SKM-1 (cell line): Measurements from ENCODE around the gene BCL3.

ENCODE experiments used
- DNase-seq: peaks from one replicate; lab custom pipeline; 2025; ENCODE audit not compliant: unreplicated experiment; lab: John Stamatoyannopoulos, UW

Gene BCL3

DNA sequence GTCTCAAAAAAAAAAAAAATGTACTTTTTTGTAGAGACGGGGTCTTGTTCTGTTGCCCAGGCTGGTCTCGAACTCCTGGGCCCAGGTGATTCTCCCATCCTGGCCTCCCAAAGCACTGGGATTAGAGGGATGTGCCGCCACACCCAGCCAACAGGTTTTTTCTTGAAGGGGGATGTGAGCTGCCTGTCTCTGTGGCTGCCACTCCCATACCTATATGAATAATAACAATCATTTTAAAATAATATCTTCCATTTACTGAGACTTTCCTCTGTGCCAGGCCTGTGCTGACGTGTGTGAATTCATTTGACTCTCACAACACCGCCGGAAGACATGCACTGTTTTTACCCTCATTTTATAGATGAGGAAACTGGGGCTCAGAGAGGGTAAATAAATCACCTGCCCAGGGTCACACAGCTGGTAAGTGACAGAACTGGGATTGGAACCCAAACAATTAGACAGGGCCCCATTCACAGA lies 7.2 kb upstream of the BCL3 start:
- DNase-seq, result no peak

DNA sequence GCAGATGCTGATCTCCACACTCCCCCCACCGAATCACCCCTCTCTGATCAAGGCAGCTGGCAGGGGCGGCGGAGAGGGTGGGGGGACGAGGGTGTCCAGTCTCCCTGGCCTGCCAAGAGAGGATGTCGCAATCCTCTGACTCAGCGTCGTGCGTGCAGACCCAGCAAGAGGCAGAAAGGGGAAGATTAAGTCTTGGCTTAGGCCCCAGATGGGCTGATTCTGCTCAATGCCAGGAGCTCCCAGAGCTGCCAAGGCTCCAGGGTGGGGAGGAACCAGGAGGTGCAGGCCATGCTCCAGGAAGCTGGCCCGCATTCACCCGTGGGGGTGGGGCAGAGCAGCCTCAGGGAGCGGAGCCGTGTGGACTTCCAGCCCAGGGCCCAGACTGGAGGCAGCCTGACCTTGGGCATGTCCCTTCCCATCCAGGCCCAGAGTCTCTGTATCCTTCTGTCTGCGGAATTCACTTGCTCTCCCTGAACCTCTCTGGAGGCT lies 6.6 kb upstream of the BCL3 start:
- DNase-seq, result peak; percentile 58

DNA sequence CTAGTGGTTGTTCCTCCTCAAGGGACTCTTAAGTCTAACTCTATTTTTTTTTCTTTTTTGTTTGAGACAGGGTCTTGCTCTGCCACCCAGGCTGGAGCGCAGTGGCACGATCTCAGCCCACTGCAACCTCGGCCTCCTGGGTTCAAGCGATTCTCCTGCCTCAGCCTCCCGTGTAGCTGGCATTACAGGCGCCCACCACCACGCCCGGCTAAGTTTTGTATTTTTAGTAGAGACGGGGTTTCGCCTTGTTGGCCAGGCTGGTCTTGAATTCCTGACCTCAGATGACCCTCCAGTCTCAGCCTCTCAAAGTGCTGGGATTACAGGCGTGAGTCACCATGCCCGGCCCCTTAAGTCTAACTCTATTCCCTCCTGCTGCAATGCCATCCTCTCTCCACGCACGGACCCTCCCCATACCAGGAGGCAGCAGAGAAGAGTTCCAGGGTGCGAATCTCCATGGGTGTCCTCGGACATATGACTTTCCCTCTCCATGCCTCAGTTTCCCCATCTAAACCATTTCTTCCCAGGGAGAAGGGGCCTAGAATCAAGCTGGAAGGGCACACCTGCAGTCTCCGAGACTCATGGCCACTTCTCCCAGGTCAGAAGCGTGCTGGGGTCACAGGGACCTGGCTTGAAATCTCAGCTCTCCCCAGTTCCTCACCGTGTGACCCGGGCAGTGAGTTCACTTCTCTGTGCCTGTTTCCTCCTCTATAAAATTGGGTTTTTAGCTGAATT lies 6.0 kb upstream of the BCL3 start:
- DNase-seq, result no peak

DNA sequence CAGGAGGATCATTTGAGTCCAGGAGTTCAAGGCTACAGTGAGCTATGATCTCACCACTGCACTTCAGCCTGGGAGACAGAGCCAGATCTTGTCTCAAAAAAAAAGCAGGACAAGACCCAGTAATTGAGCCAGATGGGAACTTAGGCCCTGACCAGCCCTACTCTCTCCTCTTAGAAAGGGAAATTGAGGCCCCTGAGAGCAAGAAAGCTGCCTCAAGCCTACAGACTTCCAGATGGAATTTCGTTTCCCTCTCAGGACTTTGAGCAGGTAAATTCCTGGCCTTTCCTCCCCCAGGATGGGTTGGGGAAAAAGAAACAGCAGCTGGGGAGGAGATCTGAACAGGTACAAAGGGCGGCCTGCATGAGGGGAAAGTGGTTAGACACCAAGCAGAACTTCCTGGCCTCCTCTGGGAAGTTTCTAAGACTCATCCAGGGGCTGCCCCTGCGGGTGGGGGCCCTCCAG lies 3.6 kb upstream of the BCL3 start:
- DNase-seq, result no peak

DNA sequence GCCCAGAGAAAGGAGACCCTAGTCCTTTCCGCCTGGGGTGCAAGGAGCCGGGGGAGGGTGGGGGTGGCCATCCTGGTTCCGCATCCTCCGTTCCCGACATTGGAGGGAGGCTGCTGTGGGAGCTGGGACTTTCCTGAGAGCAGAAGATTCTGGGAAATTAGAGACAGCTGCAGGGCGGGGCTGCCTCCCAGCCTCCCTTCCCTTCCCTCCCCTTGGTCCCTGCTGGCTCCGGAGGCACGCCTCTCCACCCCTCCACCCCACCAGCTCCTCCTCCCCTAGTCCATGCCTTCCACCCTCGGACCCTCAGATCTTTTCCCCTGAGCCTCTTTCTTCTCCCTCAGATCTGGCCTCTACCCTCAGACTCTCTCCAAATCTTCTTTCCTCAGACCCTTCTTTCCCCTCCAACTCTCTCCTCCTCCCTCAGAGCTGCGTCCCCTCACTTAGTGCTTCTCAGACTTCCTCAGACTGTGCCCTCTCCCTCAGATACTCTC lies 3.1 kb upstream of the BCL3 start:
- no peak for DNase-seq

DNA sequence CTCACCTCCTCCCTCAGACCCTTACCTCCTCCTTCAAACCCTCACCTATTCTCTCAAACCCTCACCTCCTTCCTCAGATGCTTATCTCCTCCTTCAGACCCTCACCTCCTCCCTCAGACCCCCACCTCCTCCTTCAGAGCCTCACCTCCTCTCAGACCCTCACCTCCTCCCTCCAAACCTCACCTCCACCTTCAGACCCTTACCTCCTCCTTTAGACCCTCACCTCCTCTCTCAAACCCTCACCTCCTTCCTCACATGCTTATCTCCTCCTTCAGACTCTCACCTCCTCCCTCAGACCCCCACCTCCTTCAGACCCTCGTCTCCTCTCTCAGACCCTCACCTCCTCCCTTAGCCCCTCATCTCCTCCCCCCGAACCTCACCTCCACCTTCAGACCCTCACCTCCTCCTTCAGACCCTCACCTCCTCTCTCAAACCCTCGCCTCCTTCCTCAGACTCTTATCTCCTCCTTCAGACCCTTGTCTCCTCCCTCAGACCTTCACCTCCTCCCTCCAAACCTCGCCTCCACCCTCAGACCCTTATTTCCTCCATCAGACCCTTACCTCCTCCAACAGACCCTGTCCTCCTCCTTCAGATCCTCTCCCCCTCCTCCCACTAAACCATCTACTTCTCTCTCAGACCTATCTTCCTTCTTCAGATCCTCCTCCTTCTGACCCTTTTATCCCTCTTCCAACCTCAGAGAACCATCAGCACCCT lies 2.5 kb upstream of the BCL3 start:
- DNase-seq, result no peak

DNA sequence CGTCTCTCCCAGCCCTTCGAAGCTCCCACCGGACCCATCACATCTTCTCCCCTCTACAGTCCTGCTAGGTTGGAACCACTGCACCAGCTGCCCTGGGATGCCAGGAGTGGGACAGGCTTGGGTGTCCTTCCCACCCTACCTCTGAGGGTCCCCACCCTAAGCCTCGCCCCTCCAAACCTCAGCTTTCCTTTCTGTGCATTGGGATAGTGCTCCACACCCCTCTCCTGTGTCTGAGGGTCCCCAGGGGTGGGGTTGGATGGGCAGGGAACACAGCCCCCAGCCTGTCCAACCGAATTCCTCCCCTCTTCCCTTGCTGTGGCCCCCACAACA lies 1.9 kb upstream of the BCL3 start:
- DNase-seq, result no peak

DNA sequence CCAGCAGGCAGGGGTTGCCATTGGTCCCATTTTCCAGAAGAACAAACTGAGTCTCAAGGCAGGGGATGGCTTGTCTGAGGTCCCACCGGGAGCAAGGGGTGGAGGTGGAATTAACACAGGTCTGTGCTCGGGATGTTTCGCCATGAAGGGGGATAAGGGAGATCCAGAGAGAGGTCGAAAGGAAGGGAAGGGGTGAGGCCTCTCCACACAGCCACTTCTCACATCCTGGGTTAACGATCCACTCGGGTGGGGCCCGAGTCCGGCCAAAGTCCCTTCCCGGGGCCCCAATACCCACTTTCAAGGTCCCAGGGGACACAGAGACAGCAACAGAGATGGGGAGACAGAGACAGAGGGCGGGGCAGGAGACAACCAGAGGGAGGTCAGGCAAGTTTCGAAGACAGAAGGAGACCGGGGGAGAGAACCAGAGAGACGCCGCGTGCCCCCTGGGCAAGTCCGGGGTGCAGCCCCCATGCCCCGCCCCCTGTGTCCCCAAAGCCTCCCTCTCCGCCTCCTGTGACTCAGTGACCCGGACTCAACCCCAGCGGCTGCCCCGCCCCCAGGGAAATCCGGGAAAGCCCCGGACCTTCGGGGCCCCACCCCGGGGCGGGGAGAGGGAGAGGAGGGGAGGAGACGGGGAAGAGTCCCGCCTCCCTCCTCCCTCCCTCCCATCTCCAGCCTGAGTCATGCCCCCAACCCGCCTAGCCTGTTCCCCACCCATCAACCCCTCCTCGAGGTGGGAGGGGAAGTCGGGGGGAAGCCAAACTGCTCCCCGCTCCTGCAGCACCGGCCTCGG lies 1.4 kb upstream of the BCL3 start:
- no peak for DNase-seq

DNA sequence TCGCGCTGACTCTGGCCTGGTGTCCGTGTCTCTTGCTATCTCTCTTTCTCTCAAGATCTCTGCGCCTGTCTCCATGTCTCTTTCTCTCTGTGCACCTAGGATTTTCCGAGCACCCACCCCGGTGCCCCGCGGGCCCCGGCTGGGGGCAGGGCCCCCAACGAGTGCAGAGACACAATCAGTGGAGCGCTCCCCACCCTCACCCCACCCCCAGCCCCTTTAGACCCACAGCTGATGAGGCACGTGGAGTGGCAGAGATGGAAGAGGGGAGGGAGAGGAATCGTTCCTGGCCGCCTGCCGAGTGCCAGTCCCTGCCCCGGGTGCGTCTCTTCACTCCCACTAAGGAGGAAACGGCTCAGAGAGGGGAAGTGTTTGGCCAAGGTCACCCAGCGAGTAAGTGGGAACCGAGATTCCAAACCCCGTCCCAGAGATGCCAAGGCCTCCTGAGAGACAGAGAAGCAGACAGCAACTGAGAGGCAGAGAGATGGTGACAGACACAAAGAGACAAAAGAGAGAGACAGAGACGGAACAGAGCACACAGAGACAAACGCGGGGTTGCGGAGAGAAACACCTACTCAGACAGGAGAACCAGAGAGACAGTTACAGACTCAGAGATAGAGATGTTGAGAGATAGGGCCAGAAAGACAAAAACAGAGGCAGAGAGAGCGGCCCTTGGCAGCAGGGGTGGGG lies 626 bp upstream of the BCL3 start:
- no peak for DNase-seq

DNA sequence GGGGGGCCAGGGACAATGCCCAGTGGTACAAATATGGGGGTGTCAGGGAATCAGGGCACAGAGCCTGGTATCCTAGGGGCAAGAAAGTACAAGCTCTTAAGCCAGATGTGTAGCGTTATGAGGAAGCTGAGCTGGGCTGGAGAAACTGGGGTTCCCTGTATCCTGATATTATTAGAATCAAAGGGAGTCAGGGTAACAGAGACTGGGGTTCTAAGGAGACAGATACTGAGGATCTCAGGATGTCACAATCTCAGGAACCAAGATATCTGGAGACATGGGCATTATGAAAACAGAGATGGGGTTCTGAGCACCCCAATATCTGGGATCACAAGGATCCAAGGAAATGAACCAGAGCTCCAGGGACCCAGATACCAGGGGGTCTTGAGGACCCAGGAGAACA lies 784 bp downstream of the BCL3 start:
- no peak for DNase-seq

DNA sequence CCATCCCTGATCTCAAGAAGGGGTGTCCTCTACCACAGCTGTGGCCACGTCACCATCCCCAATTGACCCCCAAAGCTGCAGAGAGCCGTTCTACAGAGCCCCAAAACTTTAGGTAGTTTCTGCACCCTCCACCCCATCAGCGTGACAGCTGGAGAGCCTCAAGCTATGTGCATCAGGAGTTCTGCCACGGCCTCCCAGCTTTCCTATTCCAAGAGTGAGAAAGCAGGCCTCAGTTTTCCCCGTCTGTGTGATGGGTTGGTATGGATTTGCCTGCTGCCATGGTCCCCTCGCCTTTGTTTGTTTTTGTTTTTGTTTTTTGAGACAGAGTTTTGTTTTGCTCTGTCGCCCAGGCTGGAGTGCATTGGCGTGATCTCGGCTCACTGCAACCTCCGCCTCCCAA lies 1.5 kb downstream of the BCL3 start:
- DNase-seq, result no peak

DNA sequence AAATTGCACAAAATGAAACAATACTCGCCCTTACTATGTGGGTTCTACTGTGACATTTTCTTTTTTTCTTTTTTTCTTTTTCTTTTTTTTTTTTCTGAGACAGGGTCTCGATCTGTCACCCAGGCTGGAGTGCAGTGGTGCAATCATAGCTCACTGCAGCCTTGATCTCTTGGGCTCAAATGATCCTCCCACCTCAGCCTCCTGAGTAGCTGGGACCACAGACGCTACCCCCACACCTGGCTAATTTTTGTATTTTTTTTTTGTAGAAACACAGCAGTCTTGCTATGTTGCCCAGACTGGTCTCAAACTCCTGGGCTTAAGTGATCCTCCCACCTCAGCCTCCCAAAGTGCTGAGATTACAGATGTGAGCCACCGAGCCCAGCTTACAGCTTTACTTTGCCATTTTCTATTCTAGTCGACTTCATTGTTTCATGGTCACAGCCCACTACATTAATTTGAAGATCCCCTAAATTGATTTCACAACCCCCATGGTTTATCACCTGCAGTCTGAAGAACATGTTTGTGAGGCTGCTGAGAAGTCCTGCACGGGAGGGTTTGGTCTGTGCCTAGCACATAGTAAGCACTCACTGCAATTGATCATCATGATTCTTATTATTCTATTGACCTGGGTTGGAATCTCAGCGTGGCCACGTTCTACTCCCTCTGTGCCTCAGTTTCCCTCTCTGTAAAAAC lies 3.8 kb downstream of the BCL3 start:
- no peak for DNase-seq

DNA sequence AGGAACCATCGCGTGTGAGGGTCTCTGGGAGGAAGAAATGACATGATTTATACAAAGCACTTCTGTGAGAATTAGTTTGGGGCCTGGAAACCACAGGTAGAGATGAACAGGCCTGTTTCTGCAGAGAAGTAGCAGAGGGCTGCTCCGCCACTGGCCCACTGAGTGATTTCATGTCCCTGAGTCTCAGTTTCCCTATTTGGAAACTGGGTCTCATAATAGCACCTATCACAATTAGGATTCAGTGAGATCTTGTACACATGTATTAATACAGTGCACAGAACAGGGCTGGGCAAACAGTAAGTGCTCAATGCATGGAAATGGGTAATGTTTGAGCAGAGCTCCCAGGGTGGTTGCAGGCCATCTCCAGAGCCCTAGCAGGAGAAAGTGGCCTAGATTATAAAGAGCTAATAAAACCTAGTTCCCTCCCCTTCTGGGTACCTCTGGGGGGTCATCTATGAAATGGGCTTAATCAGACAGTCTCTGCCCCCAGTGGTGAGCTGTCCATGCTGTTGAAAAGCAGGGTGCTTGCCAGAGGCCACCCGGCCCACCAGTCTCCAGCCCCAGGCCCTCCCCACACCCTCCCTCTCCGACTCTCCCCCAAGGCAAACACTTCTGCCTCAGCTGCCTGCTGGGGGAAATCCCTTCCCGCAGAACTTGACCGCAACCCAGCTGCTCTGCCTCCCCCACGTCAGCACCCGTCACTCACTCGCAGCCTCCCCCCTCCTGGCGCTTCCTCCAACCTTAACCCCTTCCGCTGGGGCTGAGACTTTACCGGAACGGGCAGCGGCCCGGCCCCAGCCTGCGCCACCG lies 4.5 kb downstream of the BCL3 start:
- peak; percentile 25 for DNase-seq

DNA sequence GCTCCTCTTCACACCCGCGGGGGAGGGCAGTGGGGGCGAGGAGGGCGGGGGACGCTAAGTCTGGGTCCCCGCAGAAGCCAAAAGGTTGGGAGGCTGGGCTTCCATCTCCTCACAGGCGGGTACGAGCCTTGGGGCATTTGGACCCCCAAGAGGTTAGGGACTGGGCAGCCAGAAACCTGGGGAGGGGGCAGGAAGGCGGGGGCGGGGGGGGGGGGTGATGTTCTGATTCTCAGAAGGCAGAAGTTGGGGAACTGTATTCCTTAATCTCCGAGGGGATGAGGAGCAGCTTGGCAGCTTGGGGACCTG lies 5.1 kb downstream of the BCL3 start:
- DNase-seq, result no peak

DNA sequence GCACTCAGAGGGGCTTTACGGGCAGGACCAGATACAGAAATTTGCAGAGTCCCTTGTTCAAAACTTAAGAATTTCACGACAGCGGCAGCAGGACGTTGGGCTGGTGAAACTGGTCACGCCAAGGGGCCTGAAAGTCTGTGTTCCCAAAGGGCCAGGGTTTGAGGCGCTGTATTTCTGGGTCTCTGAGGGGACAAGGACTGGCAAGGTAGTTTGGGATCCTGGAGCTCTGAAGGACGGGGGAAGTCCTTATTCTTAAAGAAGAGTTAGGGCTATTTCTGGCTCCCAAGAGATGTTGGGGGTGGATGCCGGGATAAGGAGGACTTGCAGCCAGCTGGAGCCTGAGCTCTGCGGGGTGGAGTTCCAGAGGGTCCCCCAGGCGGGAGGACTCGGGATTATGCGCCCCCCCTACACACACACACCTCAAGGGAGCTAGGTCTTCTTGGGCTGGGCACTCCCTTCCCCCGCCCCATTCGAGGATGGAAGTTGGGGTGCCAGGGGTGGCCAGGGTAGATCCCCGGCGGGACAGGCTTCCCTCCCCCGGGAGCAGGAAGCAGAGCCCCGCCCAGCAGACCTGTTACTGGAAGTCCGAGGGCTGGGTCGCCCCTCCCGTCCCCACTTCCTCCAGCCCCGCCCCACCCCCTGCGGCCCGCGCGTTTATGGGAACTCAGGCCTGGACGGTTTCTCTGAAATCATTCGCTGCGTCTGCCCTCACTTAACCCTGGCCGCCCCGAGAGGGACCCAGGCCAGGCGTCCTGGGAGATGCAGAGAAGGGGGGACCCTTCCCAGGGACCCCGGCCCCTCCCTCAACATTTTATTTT lies 5.6 kb downstream of the BCL3 start:
- DNase-seq, result peak; percentile 6

DNA sequence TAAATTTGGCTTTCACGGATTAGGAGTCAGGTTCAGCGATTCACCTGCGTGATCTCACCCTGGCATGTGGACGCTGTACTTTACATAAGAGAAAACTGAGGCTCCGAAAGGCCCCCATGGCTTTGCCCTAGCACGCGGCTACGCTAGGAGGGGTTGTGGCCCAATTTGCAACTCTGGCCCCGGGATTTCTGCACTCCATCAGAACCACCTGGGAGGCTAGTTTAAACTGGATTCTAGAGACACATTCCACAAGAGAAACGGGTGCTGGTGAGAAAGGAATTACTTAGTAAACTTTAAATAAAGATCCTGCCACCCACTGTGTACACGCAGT lies 6.2 kb downstream of the BCL3 start:
- no peak for DNase-seq

DNA sequence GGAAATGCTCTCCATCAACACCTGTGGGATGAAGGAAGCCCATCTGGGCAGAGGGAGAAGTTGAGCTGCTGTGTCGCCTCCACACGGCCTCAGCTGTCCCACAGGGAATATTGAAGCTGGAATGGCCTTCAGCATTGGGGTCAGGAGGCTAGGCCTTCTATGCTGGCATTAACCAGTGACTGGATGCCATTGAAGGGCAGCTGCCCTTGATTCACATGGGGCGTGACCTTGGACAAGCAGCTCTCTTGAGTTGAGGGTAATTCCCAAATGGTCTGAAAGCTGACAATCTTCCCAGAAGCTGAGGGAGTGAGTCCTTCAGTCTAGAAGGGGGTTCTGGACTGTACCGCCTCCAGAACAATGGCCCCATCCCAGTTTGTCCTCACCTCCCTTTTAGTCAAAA lies 6.7 kb downstream of the BCL3 start:
- DNase-seq, result no peak

DNA sequence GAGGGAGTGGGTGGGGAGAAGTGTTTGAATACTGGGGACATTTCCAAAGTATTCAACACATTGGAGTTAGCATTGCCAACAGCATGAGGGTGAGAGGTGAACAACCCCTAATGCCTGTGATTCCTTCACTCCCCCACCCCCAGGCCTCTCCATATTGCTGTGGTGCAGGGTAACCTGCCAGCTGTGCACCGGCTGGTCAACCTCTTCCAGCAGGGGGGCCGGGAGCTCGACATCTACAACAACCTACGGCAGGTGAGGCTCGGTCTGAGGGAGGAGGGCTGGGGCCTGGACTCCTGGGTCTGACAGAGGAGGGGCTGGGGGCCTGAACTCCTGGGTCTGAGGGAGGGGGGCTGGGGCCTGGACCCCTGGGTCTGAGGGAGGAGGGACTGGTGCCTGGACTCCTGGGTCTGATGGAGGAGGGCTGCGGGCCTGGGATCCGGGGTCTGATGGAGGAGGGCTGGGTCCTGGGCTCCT lies 7.6 kb downstream of the BCL3 start:
- no peak for DNase-seq
